Measurements from ENCODE around the gene TMEM87A. TPM values are rescaled to one million over a fixed set of nuclear protein-coding genes. Genes with fewer than 3 reads are reported as not detected.
A peak's percentile ranks its signal among the peaks of the same experiment; 100 is the strongest.
"Not testable (repeated sequence)": the region's sequence is repeated elsewhere in the genome, so short reads cannot be mapped to it uniquely, and the experiment has no call there.

Gene TMEM87A, protein sequence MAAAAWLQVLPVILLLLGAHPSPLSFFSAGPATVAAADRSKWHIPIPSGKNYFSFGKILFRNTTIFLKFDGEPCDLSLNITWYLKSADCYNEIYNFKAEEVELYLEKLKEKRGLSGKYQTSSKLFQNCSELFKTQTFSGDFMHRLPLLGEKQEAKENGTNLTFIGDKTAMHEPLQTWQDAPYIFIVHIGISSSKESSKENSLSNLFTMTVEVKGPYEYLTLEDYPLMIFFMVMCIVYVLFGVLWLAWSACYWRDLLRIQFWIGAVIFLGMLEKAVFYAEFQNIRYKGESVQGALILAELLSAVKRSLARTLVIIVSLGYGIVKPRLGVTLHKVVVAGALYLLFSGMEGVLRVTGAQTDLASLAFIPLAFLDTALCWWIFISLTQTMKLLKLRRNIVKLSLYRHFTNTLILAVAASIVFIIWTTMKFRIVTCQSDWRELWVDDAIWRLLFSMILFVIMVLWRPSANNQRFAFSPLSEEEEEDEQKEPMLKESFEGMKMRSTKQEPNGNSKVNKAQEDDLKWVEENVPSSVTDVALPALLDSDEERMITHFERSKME
- 100 to 1,000 TPM in 1 of 4 donors, 10 to 100 TPM in 3; 70.6 to 104 (median 83.5) TPM for total RNA-seq

GRCh38 chr15:42272939-42273899 lies at the start of gene TMEM87A, which contains the start of gene GANC:
TSS of gene TMEM87A (minus strand) at chr15:42273433. CDS start at chr15:42273398, 35 bp downstream.
TSS of gene GANC (plus strand) at chr15:42273201. CDS start at chr15:42274482, 1,281 bp downstream.
- WGBS, result under 1% methylated on average over 35 of the region's 52 CpGs
- Histone ChIP-seq H3K27ac (peak within 1 kb of the TSS; percentile 100), H3K9me3 (no peaks in the 10 kb centered on the region), H3K4me1 (peaks cover 43% of the 10 kb centered on the region), H3K36me3 (peaks cover 2% of the 10 kb centered on the region), H3K4me3 (peak within 1 kb of the TSS; percentile 80), H3K27me3 (no peaks in the 10 kb centered on the region)
- TF ChIP-seq POLR2AphosphoS5 (IDR thresholded peaks at IDR 0.05) (peak in 2 of 3 donors; percentile 61 to 96), POLR2A (IDR thresholded peaks at IDR 0.05) (peak; percentile 40 to 78), CTCF (IDR thresholded peaks at IDR 0.05) (no peak)
- DNase-seq (ENCODE audit: low spot score in 2 of 2), result peak; percentile 98 to 99

DNA sequence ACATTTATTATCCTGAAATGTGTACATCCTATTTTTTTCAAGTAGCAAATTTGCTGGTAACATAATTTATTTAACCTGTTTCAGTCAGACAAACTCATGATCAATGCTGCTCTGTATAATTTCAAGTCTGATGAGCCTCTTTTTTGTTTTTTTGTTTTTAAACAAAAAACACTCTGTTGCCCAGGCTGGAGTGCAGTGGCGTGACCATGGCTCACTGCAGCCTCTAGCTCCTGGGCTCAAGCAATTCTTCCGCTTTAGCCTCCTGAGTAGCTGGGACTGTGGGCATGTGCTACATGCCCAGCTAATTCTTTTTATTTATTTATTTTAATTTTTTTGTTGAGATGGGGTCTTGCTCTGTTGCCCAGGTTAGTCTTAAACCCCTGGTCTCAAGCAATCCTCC lies 46.0 kb upstream of the TMEM87A start:
- H3K36me3 ChIP-seq, result peaks cover 31% of the 10 kb centered on the region
- H3K27ac ChIP-seq, result no peak overlapping the region
- TF ChIP-seq EP300 (IDR thresholded peaks at IDR 0.05) (no peak), CTCF (IDR thresholded peaks at IDR 0.05) (no peak), POLR2AphosphoS5 (IDR thresholded peaks at IDR 0.05) (no peak), POLR2A (IDR thresholded peaks at IDR 0.05) (no peak)
- WGBS, result 98% methylated on average over 2 of the region's 2 CpGs
- H3K9me3 ChIP-seq, result no peaks in the 10 kb centered on the region
- H3K4me1 ChIP-seq, result no peaks in the 10 kb centered on the region
- H3K4me3 ChIP-seq, result no peak overlapping the region
- no peaks in the 10 kb centered on the region for H3K27me3 ChIP-seq
- DNase-seq (ENCODE audit: low spot score in 2 of 2), result no peak

DNA sequence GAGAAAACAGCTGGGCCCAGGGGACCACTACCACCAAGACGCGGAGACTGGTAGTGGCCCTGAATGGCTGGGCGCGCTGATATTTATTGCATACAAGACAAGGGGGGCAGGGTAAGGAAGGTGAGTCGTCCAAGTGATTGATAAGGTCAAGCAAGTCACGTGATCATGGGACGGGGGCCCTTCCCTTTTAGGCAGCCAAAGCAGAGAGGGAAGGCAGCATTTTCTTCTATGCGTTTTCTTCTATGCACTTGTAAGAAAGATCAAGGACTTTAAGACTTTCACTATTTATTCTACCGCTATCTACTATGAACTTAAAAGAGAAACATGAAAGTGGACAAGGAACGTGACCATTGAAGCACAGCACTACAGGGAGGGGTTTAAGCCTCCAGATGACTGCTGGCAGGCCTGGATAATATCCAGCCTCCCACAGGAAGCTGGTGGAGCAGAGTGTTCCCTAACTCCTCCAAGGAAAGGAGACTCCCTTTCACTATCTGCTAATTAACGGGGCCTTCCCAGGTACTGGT lies 43.1 kb upstream of the TMEM87A start:
- H3K9me3 ChIP-seq; H3K4me1 ChIP-seq; H3K27me3 ChIP-seq; H3K27ac ChIP-seq; DNase-seq (ENCODE audit: low spot score in 2 of 2); H3K4me3 ChIP-seq: not testable (repeated sequence)
- H3K36me3 ChIP-seq, result peaks cover 26% of the 10 kb centered on the region
- WGBS, result 61% methylated on average over 11 of the region's 11 CpGs

- TF ChIP-seq POLR2A (IDR thresholded peaks at IDR 0.05) (no peak), EP300 (IDR thresholded peaks at IDR 0.05) (no peak), POLR2AphosphoS5 (IDR thresholded peaks at IDR 0.05) (no peak), CTCF (IDR thresholded peaks at IDR 0.05) (no peak)
- H3K27ac ChIP-seq, result no peak overlapping the region
- H3K9me3 ChIP-seq, result no peaks in the 10 kb centered on the region
- 55% methylated on average over 1 of the region's 1 CpG for WGBS
- H3K27me3 ChIP-seq, result no peaks in the 10 kb centered on the region
- H3K4me1 ChIP-seq, result no peaks in the 10 kb centered on the region
- DNase-seq (ENCODE audit: low spot score in 2 of 2), result no peak
- peaks cover 30% of the 10 kb centered on the region for H3K36me3 ChIP-seq
- H3K4me3 ChIP-seq, result no peak overlapping the region
These were observed 42.3 kb upstream of the TMEM87A start for GRCh38 chr15:42315521-42315920.

- TF ChIP-seq POLR2A (IDR thresholded peaks at IDR 0.05), result no peak
- TF ChIP-seq POLR2AphosphoS5 (IDR thresholded peaks at IDR 0.05), result no peak
- TF ChIP-seq EP300 (IDR thresholded peaks at IDR 0.05), result no peak
- TF ChIP-seq CTCF (IDR thresholded peaks at IDR 0.05), result no peak
- Histone ChIP-seq H3K27me3 (no peaks in the 10 kb centered on the region), H3K36me3 (peaks cover 37% of the 10 kb centered on the region), H3K27ac (no peak overlapping the region), H3K9me3 (no peaks in the 10 kb centered on the region), H3K4me1 (no peaks in the 10 kb centered on the region), H3K4me3 (no peak overlapping the region)
- 93% methylated on average over 1 of the region's 1 CpG for WGBS
- DNase-seq (ENCODE audit: low spot score in 2 of 2), result no peak
These were observed 41.6 kb upstream of the TMEM87A start for GRCh38 chr15:42314818-42315217.

All from suprapubic skin (tissue), 4 donors.